Stimulated activated CD4-positive, alpha-beta T cell treated with anti-CD3 and anti-CD28 coated beads, TNF-alpha, amount 100 ng/mL, for 1 hour (primary cell): ENCODE results near the gene TMEM176A.
"Not testable (repeated sequence)": the region's sequence is repeated elsewhere in the genome, so short reads cannot be mapped to it uniquely, and the experiment has no call there.

ENCODE experiments used
- DNase-seq, 3 donors: peaks; one replicate each; pipeline ENCODE4 v3.0.0-alpha.2; 2020; ENCODE audit warnings: low read depth in 3 of 3, low spot score in 1 of 3

Gene TMEM176A

GRCh38 chr7:150807616-150808438, 7.3 kb downstream of the TMEM176A start:
- not testable (repeated sequence) for DNase-seq

- no peak for DNase-seq
Observed at GRCh38 chr7:150814328-150815001, 13.9 kb downstream of the TMEM176A start.

GRCh38 chr7:150818971-150819370, 18.4 kb downstream of the TMEM176A start:
- no peak for DNase-seq

- DNase-seq = no peak
Observed at GRCh38 chr7:150820148-150820547, 19.6 kb downstream of the TMEM176A start.

- no peak for DNase-seq
Observed at GRCh38 chr7:150820578-150821198, 20.1 kb downstream of the TMEM176A start.

GRCh38 chr7:150823043-150823442, 22.5 kb downstream of the TMEM176A start:
- no peak for DNase-seq

- DNase-seq = no peak
Observed at GRCh38 chr7:150823484-150824126, 23.0 kb downstream of the TMEM176A start.

GRCh38 chr7:150824379-150825177, 24.0 kb downstream of the TMEM176A start:
- DNase-seq = no peak

- no peak for DNase-seq
Observed at GRCh38 chr7:150826061-150826849, 25.7 kb downstream of the TMEM176A start.

GRCh38 chr7:150828384-150828783, 27.8 kb downstream of the TMEM176A start:
- no peak for DNase-seq

GRCh38 chr7:150829426-150829825, 28.9 kb downstream of the TMEM176A start:
- no peak for DNase-seq

GRCh38 chr7:150830937-150831336, 30.4 kb downstream of the TMEM176A start:
- no peak for DNase-seq

GRCh38 chr7:150831851-150832250, 31.3 kb downstream of the TMEM176A start:
- no peak for DNase-seq

- DNase-seq = no peak
Observed at GRCh38 chr7:150835019-150835418, 34.5 kb downstream of the TMEM176A start.

GRCh38 chr7:150835702-150836280, 35.2 kb downstream of the TMEM176A start:
- no peak for DNase-seq

GRCh38 chr7:150838965-150839650, 38.5 kb downstream of the TMEM176A start:
- DNase-seq = no peak

- DNase-seq = no peak
Observed at GRCh38 chr7:150842018-150842417, 41.4 kb downstream of the TMEM176A start.

GRCh38 chr7:150842716-150843115, 42.1 kb downstream of the TMEM176A start:
- no peak for DNase-seq

- DNase-seq = no peak
Observed at GRCh38 chr7:150845421-150845861, 44.9 kb downstream of the TMEM176A start.
